GM18951 (cell line): ENCODE data around the gene SDC1.

Experiments used
- POLR2A ChIP-seq: IDR thresholded peaks from 4 replicates; pipeline ENCODE4 v1.6.1; 2011; ENCODE audit warnings: mild to moderate bottlenecking; ENCODE audit not compliant: insufficient read length, insufficient read depth; ENCODE audit errors: extremely low read depth
- in situ Hi-C: fragments of 300-500 bp; cut with MboI; formaldehyde crosslinking; loops from one replicate; pipeline ENCODE4 v1.12.0; 2022; ENCODE audit warnings: low sequenced_read_pairs, mixed read lengths, inconsistent platforms; ENCODE audit not compliant: unreplicated experiment

Gene SDC1

DNA sequence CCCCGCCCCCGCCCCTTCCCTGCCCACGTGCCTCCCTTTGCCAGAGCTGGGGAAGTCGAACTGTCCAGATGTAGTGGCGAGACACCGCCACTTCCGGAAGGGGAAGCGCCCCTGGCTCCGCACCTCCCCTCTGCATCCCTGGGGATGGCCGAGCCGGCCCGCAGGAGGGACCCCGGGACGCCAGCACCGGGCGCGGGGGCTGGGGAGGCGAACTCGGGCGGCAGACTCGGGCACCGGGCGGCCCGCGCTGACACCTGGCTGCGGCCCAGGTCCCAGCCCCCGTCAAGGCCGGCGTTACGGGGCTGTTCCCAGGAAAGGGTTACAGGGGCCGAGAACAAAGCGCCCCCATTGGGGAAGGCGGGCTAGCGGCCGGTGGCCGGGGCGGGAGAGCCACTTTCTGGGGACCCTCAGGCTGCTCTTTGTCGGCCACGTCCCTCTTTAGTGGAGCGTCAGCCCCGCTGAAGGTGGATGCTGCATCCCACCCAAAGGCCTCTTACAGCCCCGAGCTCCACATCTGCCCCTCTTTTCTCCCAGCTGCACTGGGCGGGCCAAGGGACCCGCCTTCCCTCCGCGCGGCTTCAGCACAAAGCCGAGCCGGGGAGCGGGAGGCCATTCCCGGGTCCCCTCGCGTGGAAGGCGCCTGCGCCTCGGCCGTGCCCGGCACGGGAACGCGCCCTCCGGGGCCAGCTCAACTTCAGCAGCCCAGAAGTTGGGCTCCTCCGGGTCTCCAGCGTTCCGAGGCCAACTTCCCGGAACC is 1.3 kb downstream of the SDC1 start:
- in situ Hi-C loops = no loop called here
- TF ChIP-seq POLR2A = no peak

DNA sequence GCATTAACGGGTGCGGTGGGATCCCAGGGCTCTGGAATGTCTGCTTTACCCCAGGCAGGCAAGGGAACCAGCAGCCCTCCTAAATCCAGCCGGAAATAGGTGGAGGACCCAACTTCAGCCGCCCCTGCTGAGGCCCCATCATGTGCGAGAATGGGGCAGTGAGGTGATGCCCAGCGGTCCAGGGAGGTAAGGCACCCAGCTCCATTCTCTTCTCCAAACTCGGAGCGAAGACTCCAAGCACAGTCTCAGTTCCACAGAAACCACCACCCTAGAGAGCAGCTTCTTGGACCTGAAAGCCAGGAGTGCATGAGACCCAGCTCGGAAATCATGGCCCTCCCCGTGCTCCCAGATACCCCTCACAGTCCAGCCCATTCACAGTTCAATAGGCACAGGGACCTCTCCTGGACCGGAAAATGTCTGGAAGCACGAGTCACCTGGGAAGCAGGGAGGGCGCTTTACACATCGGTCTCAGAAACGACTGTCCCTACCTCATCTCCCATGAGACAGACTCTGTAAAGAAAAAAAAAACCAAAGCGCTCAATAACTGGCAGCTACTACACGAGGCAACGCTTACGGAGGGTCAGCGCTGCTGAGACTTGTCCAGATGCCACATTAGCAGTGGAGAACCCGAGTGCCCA is 2.0 kb downstream of the SDC1 start:
- no peak for TF ChIP-seq POLR2A
- in situ Hi-C loops = no loop called here

DNA sequence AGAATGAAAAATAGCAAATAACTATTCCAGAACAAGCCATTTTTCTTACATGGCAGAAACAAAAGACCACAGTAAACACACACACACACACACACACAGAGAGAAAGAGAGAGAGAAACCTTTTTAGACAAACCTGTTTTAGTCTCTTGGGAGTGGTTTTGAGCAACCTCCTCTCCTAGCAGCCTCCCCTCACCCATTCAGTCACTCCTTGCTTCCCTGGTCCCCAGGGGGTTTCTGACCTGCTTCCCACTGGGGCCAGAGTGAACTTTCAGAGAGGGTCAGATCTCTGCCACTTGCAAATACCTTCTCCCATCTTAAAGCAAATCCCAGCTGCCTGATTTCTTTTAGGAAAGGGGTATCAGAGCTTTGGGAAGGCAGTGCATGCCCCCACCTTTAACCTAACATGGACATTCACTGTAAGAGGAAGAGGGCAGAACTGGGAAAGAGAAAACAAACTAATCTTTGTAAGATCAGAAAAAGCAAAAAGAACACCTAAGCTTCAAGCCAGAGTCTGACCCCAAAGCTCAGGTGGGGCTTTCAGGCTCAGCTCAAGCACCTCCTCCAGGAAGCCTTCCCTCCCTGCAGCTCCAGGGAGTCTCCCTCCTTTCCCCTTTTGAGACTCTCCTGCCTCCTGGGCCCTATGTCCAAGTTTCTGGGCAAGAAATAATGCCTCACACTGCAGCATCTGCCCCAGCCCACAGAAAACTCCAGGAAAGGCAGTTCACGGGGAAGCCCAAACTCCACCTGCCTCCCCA is 2.7 kb downstream of the SDC1 start:
- in situ Hi-C loops = no loop called here

DNA sequence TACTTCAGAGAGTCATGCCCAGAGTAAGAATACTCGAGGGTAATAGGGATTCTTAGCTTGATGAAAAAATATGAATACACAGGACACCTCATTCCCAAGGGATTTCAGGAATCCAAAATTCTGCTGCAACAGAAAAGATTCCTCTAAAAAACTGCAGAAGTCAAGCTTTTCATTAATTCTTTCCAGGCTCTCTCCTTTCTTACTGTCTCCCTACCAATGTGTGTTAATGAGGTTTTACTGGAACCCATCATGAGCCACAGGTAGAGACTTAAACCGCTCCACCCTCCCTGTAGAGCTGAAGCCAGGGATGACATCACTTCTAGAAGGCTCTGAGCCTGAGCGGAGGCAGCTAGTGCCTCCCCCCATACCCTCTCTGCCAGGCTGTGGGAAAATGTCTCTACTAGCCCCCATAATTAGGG is 3.4 kb downstream of the SDC1 start:
- in situ Hi-C loops = no loop called here
- TF ChIP-seq POLR2A = no peak

More for the DNA sequence above, 2.7 kb downstream of the SDC1 start:
- no peak for TF ChIP-seq POLR2A

DNA sequence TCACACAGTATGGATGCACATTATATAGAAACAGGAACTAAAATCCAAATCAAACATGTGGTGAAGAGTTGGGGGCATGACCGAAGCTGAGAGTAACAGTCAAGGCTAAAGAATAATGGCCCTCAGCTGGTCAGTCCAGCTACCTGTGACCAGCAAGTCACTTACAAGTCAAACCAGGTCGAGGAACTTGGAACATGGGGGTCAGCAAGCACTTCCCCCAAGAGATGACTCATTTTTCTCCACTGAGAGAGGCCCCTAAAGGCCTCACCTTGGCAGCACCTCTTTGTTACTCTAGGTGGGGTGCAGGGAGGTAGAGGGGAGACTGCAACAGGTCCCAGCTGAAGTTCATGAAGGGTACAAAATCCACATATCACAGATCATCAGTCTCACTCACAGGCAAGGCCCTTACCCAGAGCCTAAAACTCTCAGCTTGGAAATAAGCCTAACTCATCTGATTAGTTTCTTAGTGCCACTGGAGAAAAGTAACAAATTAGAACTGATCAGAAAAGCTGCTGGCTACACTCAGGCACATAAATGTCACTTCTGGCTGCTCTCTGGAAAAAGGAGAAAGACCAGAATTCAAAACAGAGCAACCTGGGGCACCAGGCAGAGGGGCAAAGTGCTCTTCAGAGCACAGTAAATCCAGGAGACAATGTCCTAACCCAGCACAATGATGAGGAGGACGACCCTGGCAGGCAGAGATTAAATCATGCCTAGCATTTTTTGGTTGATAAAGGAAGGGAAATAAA is 4.0 kb downstream of the SDC1 start:
- TF ChIP-seq POLR2A = no peak
- in situ Hi-C loops = no loop called here

DNA sequence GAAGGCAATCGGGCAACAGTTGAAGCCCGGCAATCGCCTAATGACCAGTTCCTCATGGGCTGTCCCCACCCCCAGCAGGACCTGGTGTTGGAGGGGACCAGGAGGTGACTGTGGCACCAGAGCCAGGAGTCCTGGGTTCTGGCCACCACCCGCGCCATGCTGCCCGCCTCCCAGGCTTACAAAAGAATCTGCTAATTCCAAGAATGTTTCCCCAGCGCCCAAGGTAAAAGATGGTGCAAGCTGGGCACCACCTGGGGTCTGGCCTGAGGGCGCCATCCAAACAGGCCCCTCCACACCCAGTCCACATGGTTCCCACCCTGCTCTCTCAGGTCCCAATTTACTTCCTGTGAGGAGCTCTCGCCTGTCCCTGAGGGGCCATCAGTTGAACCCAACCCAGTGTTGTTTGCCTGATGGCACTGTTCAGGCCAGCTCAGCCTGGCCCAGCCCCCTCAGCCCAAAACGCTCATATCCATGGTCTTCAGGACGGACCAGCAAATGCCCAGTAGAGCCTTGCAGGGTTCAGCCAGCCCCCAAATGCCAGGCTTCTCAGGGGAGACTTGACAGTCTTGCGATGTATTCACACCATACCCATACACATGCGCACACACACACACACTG is 5.1 kb downstream of the SDC1 start:
- no peak for TF ChIP-seq POLR2A
- in situ Hi-C loops = no loop called here

DNA sequence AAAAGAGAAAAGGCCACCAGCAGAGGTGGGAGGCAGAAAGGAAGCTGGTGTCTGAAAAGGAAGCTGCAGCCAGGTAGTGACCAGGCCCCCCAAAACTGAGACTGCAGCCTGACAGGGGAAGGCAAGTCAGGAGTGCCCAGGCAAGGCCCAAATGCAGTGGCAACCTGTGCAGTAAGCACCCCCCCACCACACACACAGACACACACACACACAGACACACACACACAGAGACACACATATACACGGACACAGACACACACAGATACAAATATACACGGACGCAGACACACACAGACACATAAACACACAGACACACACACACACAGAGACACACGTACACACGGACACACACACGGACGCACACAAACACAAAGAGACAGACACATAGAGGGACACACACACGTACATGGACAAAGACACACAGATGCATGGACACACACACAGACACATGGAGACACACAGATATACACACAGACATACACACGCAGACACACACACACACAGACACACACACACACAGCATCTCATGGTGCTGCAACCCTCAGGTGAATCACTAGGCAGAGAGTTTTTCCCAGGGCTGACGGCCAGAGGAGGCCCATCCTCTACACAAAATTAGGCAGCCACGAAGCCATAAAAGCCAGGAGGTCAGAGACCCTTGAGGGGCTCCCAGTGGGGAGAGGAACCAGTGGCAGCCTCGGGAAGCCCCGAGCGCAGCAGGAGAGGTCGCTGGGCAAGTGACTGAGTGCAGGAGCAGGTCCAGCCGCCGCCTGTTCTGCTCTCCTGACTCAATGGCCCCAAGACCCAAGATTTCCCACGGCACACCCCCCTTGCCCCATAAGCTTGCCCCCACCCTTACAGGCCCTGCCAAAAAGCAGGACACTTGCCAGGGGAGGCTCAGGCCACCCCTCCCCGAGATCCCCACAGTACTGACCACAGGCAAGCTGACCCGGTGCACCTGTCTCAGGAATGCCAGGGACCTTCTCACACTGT is 6.3 kb downstream of the SDC1 start:
- in situ Hi-C loops = no loop called here
- no peak for TF ChIP-seq POLR2A

DNA sequence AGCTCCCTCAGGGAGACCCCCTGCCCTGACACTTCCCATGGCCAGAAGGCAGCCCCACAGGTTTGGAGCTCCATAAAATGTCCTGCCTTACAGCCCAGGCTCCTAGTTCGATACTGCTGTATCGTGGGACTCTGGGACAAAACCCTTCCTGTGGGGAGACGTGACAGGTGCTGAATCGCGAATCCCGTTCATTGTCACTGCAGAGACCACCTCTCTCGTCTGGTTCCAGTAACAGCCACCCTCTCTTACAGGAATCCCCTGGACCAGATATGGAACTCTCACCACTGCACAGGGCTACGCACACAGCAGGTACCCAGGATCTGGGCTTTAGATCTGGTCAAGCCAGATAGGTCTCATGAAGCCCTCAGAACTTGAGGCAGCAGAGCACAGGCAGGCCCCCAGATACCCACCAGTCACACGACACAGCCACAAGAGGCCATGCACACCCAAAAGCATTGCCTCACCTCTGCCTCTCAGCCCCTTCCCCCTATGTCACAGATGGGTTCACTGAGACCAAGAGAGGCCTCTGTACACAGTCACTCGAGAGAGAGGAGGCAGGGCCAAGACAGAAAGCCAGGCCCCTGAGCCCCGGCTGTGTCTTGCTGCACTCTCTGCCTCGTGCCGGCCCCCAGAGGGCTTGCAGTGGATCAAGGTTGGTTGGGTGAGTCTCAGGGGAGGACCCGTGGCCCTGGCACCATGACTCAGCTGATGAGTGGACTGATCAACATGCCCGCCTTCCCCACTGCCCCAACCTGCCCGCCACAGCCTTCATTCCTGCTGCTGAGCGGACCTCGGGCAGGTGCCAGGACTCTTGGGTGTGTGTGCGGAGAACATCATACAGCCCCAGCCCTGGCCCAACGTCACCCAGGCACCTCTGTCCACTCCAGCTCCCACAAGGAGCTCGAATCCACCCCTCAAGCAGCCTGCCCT is 7.6 kb downstream of the SDC1 start:
- TF ChIP-seq POLR2A = no peak
- in situ Hi-C loops = no loop called here

DNA sequence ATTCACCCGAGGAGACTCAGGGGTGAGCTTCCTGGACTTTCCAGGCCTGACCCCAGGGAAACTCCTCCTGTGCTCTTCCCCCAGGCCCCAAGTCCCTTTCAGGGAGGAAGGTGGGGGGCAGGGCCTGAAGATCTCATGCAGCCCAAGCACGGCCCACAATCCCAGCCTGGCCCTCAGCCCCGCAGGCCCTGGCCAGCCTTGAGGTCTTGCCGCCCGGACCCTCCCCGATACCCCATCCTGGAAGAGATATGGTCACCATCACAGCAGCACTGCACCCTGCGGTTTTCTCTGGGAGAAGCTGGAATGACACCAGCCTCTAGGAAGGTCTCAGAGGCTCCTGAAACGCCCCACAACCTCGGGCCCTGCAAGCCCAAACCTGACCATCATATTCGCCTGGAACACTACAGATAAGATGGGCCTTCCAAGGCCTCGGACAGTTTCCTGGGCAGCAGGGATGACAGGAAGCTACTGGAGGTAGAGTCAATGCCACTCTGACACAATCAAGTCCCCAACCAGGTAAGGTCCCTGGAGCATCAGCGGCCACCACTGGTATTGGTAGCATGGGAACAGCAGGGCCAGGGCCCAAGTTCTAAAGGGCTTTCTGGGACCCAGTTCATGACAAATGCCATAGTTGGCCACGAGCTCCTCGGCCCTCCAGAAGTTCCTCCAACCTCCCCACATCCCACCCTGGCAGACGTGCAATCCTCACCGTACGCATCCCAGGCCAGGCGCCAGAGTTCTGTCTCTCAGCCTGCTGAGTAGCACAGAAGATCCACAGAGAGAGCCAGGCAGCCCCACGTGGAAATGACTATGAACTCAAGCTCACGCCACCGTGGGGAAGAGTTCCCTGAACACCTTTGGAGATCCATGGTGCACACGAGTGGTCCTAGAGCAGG is 8.6 kb downstream of the SDC1 start:
- TF ChIP-seq POLR2A = no peak
- in situ Hi-C loops = no loop called here
